Esophagus squamous epithelium (tissue), 4 donors: ENCODE measurements around the gene KATNAL1.

ENCODE experiments used
- POLR2A ChIP-seq, 4 donors: fragments of 450-650 bp; IDR thresholded peaks; one replicate each; pipeline ENCODE4 v1.6.1; 2017; ENCODE audit warnings: antibody characterized with exemption in 4 of 4, mild to moderate bottlenecking in 4 of 4, moderate library complexity in 3 of 4
- TF ChIP-seq, protein P1 (sequence below), 6 experiments: fragments of 450-650 bp in 4 of 6; fragments of 200-600 bp in 2 of 6; sonication (generic) in 2 of 6; IDR thresholded peaks; one replicate each; pipeline ENCODE4 v1.5.1; 2016 to 2019; ENCODE audit warnings: antibody characterized with exemption in 6 of 6, mild to moderate bottlenecking in 4 of 6, moderate library complexity in 4 of 6

DNA sequence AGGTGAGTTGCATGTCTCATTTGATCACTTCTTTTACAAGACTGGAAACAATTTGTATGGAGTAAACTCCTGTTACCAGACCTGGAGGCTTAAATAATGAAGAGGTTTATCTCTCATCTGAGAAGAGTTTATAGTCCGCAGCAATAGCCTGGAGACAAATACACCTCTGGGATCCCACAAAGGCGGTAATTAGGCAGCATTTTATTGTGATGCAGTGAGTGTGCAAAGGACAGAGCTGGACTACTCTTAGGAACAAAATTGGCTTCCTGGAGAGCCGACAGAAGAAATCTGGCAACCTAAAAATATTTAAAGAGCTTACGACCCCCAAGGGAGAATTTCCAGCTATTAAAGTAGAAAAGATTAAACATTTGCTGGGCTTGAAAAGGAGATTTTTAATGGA is 11.8 kb upstream of the KATNAL1 start:
- TF ChIP-seq, protein P1, sequence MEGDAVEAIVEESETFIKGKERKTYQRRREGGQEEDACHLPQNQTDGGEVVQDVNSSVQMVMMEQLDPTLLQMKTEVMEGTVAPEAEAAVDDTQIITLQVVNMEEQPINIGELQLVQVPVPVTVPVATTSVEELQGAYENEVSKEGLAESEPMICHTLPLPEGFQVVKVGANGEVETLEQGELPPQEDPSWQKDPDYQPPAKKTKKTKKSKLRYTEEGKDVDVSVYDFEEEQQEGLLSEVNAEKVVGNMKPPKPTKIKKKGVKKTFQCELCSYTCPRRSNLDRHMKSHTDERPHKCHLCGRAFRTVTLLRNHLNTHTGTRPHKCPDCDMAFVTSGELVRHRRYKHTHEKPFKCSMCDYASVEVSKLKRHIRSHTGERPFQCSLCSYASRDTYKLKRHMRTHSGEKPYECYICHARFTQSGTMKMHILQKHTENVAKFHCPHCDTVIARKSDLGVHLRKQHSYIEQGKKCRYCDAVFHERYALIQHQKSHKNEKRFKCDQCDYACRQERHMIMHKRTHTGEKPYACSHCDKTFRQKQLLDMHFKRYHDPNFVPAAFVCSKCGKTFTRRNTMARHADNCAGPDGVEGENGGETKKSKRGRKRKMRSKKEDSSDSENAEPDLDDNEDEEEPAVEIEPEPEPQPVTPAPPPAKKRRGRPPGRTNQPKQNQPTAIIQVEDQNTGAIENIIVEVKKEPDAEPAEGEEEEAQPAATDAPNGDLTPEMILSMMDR (IDR thresholded peaks at IDR 0.05), result no peak
- TF ChIP-seq POLR2A (IDR thresholded peaks at IDR 0.05), result no peak
